ENCODE data around the gene POU3F3. TPM values are rescaled to one million over a fixed set of nuclear protein-coding genes. Genes with fewer than 3 reads are reported as not detected.

Gene POU3F3
- total RNA-seq, 6 donors from 2014 or later = not detected

GRCh38 chr2:104849618-104850141, 4.2 kb upstream of the POU3F3 start:
- no peaks in the 10 kb centered on the region for H3K36me3 ChIP-seq
- no peak overlapping the region for H3K27ac ChIP-seq
- H3K27me3 ChIP-seq = peaks cover 0 to 81% (median 44%) of the 10 kb centered on the region in 4 donors
- DNase-seq = peak in 1 of 2 donors; percentile 48
- peak in 1 of 2 donors; percentile 64 for ATAC-seq (ENCODE audit: low FRiP score in 2 of 2)
- WGBS, 2 donors = 9% methylated on average over 7 of the region's 7 CpGs
- H3K4me1 ChIP-seq = peaks cover 23 to 50% (median 33%) of the 10 kb centered on the region in 4 donors
- no peak for TF ChIP-seq POLR2A (IDR thresholded peaks at IDR 0.05)
- no peak for TF ChIP-seq EP300 (IDR thresholded peaks at IDR 0.05)
- TF ChIP-seq, protein P1, sequence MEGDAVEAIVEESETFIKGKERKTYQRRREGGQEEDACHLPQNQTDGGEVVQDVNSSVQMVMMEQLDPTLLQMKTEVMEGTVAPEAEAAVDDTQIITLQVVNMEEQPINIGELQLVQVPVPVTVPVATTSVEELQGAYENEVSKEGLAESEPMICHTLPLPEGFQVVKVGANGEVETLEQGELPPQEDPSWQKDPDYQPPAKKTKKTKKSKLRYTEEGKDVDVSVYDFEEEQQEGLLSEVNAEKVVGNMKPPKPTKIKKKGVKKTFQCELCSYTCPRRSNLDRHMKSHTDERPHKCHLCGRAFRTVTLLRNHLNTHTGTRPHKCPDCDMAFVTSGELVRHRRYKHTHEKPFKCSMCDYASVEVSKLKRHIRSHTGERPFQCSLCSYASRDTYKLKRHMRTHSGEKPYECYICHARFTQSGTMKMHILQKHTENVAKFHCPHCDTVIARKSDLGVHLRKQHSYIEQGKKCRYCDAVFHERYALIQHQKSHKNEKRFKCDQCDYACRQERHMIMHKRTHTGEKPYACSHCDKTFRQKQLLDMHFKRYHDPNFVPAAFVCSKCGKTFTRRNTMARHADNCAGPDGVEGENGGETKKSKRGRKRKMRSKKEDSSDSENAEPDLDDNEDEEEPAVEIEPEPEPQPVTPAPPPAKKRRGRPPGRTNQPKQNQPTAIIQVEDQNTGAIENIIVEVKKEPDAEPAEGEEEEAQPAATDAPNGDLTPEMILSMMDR (IDR thresholded peaks at IDR 0.05) = peak; percentile 47 to 68 (median 60)
- no peak overlapping the region for H3K4me3 ChIP-seq
- H3K9me3 ChIP-seq = no peaks in the 10 kb centered on the region

DNA sequence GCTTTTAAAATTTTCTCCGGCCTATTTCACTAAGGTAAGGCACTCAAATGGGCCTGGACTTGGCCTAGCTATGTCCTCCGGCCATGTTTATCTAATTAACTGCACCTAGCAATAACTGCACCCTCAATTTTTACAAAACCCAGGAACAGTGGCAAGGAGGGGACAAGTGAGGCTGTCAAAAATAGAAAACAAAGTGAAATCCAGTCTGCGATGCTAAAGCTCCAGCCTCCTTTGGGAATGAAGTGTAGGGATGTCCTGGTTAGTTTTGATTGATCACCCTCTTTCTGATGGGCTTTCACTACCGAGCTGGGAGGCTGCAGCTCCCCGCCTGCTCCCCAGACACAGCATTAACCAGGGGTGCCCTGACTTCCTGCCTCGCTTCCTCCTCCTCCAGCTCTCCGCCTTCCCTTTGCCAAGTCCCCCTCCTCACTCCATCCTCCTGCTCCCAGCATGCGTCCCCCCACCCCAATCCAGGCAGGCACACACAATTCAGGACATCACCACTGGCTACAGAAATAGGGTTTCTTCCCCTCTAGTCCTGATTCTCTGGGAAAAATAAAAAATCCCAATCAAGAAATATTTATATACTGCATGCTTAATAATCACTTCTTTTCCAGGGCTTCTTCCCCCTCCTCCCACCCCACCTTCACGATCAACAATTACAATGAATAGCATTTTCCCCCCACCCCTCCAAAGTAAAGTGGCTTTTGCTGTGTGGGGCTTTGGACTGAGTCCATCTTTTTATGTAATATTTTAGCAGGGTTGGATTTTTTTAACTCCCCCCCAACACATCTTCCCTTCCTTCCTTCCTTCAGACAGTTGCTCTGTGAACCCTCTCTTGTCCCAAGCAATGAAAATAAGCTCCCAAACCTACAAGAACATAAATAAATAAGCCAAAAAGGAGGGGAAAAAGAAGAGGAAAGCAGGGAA, 3.3 kb upstream of the POU3F3 start:
- TF ChIP-seq, protein P1 (IDR thresholded peaks at IDR 0.05) = no peak
- no peak for TF ChIP-seq POLR2AphosphoS5 (IDR thresholded peaks at IDR 0.05)
- TF ChIP-seq EP300 (IDR thresholded peaks at IDR 0.05) = no peak
- no peak for TF ChIP-seq POLR2A (IDR thresholded peaks at IDR 0.05)
- no peak for ATAC-seq (ENCODE audit: low FRiP score in 2 of 2)
- no peak overlapping the region for H3K4me3 ChIP-seq
- DNase-seq = no peak
- no peak overlapping the region for H3K27ac ChIP-seq
- no peaks in the 10 kb centered on the region for H3K9me3 ChIP-seq
- 11 to 12% methylated on average over 9 of the region's 9 CpGs for WGBS, 2 donors
- peaks cover 0 to 75% (median 41%) of the 10 kb centered on the region in 4 donors for H3K27me3 ChIP-seq
- H3K36me3 ChIP-seq = no peaks in the 10 kb centered on the region
- peaks cover 21 to 48% (median 29%) of the 10 kb centered on the region in 4 donors for H3K4me1 ChIP-seq

DNA sequence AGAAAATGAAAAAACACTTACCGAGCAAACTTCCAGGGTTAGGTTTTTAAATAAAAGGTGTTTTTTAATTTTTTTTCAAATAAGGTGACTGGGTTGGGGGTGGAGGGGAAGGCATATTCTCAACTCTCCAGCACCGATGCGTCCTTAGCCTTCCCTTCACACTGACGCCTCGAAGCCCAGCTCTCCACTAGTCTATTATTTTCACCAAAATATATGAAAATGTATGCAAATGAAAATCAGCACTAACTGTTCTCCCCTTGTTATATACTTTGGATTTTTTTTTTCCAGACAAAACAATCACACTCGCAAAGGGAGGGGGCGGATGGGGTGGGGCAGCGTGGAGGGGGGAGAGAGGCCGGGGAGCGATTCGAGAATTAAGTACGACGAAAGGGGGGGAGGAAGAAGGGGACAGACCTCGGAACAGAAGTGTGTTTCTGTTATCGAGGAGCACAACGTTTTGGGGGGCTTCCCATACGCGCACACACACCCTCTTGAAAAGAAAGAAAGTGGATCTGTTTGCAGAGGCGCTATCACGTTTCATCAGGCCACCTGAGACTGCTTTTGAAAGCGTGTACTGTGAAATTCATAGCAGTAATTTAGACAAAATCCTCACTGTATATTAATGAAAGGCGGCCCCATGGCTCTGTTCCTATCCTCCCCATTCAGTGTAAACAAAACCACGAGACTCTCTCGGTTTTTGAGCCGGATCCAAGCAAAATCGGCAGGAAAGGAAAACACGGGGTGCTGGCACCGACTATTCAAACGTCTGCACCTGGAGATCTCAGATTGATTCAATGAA, 2.4 kb upstream of the POU3F3 start:
- H3K27me3 ChIP-seq = peaks cover 0 to 71% (median 43%) of the 10 kb centered on the region in 4 donors
- TF ChIP-seq EP300 (IDR thresholded peaks at IDR 0.05) (no peak), POLR2A (IDR thresholded peaks at IDR 0.05) (no peak), POLR2AphosphoS5 (IDR thresholded peaks at IDR 0.05) (no peak)
- TF ChIP-seq, protein P1 (IDR thresholded peaks at IDR 0.05) = no peak
- H3K9me3 ChIP-seq = no peaks in the 10 kb centered on the region
- H3K27ac ChIP-seq = no peak overlapping the region
- no peaks in the 10 kb centered on the region for H3K36me3 ChIP-seq
- no peak overlapping the region for H3K4me3 ChIP-seq
- DNase-seq (no peak), ATAC-seq (ENCODE audit: low FRiP score in 2 of 2) (no peak)
- H3K4me1 ChIP-seq = peaks cover 27 to 55% (median 33%) of the 10 kb centered on the region in 4 donors
- 6 to 7% methylated on average over 29 of the region's 29 CpGs for WGBS, 2 donors

DNA sequence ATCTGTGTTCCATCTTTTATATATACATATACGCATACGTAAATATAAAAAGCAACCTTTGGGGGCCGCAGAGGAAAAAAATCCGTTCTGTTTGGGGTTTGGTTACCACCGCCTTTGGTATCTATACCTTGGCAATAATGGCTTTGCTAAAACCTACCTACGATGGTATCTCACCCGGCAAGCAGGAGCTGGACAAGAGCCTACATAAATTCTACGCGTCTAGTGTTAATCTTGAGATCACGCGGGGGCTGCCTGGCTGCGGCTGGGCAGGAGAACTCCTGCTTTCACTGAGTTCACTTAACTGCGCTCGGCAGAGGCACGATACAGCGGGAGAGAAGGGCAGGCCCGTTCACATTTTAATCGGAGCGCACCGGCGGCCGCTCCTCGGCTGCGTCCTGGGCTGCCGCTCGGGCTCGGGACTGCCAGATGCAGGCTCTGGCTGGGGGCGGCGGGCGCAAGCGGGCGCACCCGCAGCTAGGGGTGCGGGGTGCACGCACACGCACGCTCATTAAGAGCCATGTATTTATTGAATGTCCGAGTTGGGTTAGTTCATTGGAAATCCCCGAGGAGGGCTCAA, 1.7 kb upstream of the POU3F3 start:
- 3 to 4% methylated on average over 32 to 39 of the region's 39 CpGs for WGBS, 2 donors
- Histone ChIP-seq H3K27ac (no peak overlapping the region), H3K9me3 (no peaks in the 10 kb centered on the region), H3K27me3 (peaks cover 0 to 71% (median 47%) of the 10 kb centered on the region in 4 donors), H3K4me1 (peaks cover 31 to 62% (median 38%) of the 10 kb centered on the region in 4 donors), H3K36me3 (no peaks in the 10 kb centered on the region), H3K4me3 (peak overlapping the region in 3 of 4 donors; percentile 30 to 48 (median 30))
- DNase-seq (peak in 1 of 2 donors; percentile 81), ATAC-seq (ENCODE audit: low FRiP score in 2 of 2) (no peak)
- TF ChIP-seq POLR2A (IDR thresholded peaks at IDR 0.05) (no peak), POLR2AphosphoS5 (IDR thresholded peaks at IDR 0.05) (no peak), EP300 (IDR thresholded peaks at IDR 0.05) (no peak)
- TF ChIP-seq, protein P1 (IDR thresholded peaks at IDR 0.05) = no peak
